Activated B cell treated with CpG ODN at 0.5 μM for 24 hours (primary cell): ENCODE results near the gene GRM7. TPM values are rescaled to one million over a fixed set of nuclear protein-coding genes. Genes with fewer than 3 reads are reported as not detected.

Experiments used
- ATAC-seq: fragments of 200-7000 bp; cut with Tn5 transposase; one replicate; pipeline ENCODE4 v1.10.0; 2021; ENCODE audit warnings: low read depth, mild to moderate bottlenecking, moderate library complexity
- CTCF ChIA-PET: fragments of 350-600 bp; sonication (Branson Sonifier 250); formaldehyde crosslinking; loops from one replicate; lab custom pipeline; 2021; ENCODE audit warnings: antibody characterized with exemption; lab: Charles Lee
- POLR2A ChIA-PET: fragments of 350-600 bp; sonication (Branson Sonifier 250); formaldehyde crosslinking; loops from one replicate; lab custom pipeline; 2021; ENCODE audit warnings: antibody characterized with exemption; lab: Charles Lee
- DNase-seq: peaks from one replicate; pipeline ENCODE4 v3.0.0; 2022
- H3K27ac Mint-ChIP-seq: one replicate; pipeline ENCODE4 v1.8.0; 2020; ENCODE audit warnings: mixed read lengths
- H3K27me3 Mint-ChIP-seq: one replicate; pipeline ENCODE4 v1.8.0; 2021; ENCODE audit warnings: mixed read lengths
- H3K36me3 Mint-ChIP-seq: one replicate; pipeline ENCODE4 v1.8.0; 2021; ENCODE audit warnings: low read depth, mixed read lengths
- H3K4me1 Mint-ChIP-seq: one replicate; pipeline ENCODE4 v1.8.0; 2021; ENCODE audit warnings: mixed read lengths
- H3K4me3 Mint-ChIP-seq: one replicate; pipeline ENCODE4 v1.8.0; 2020; ENCODE audit warnings: mild to moderate bottlenecking, mixed read lengths
- H3K9me3 Mint-ChIP-seq: one replicate; pipeline ENCODE4 v1.8.0; 2020; ENCODE audit warnings: mixed read lengths
- intact Hi-C: fragments of 100-400 bp; cut with micrococcal nuclease; formaldehyde crosslinking; loops from one replicate; pipeline ENCODE4 v1.15.1; 2024
- total RNA-seq: library from RNA; stranded (reverse); gene quantifications from 2 replicates; pipeline ENCODE4 v1.2.3, GENCODE V29; 2022
- TF ChIP-seq, protein P1 (sequence below): fragments of 200-600 bp; IDR thresholded peaks from one replicate; pipeline ENCODE4 v1.8.0; 2022; ENCODE audit warnings: antibody characterized with exemption, mild to moderate bottlenecking

Gene GRM7
- total RNA-seq, 1 donor from 2014 or later = not detected

DNA sequence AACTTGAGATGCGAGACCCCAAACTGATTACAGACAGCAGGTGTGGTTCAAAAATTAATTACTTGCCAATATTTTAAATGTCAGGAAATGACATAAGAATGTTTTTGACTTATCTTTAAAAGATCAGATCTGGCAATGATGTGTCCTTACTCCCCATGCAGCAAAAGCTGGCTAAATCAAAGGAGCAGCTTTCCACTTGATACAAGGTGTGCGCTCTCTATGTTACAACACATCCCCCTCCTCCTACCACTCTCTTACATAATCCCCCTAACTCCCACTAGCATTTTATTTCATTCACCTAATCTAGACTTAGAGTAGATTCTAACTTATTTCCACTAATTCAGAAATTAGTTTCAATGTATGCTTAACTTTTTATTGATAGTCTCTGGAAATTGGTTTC lies 609.0 kb downstream of the GRM7 start:
- DNase-seq (no peak), ATAC-seq (no peak)
- Mint-ChIP-seq H3K4me1 (no peaks in the 10 kb centered on the region), H3K27ac (no peak overlapping the region), H3K36me3 (no peaks in the 10 kb centered on the region), H3K4me3 (no peak overlapping the region), H3K9me3 (peaks cover 11% of the 10 kb centered on the region), H3K27me3 (no peaks in the 10 kb centered on the region)
- TF ChIP-seq, protein P1, sequence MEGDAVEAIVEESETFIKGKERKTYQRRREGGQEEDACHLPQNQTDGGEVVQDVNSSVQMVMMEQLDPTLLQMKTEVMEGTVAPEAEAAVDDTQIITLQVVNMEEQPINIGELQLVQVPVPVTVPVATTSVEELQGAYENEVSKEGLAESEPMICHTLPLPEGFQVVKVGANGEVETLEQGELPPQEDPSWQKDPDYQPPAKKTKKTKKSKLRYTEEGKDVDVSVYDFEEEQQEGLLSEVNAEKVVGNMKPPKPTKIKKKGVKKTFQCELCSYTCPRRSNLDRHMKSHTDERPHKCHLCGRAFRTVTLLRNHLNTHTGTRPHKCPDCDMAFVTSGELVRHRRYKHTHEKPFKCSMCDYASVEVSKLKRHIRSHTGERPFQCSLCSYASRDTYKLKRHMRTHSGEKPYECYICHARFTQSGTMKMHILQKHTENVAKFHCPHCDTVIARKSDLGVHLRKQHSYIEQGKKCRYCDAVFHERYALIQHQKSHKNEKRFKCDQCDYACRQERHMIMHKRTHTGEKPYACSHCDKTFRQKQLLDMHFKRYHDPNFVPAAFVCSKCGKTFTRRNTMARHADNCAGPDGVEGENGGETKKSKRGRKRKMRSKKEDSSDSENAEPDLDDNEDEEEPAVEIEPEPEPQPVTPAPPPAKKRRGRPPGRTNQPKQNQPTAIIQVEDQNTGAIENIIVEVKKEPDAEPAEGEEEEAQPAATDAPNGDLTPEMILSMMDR = no peak
- ChIA-PET CTCF (no interaction called here), POLR2A (no interaction called here)
- intact Hi-C loops = no loop called here

DNA sequence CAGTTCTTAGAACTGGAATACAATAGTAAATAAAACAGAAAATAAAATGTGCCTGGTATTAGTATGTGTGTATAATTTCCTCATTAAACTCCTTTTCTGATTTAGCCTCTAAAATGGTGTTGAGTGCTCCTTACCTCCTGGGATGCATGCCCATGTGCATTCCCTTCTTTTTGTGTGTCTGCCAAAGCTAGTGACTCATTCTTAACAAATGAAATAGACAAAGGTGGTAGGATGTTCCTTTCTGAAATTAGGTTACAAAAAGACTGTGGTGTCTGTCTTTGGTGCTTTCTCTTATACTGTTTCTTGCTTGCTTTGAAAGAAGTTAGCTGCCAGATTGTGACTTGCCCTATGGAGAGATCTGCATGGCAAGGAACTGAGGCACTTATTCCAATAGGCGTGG lies 623.7 kb downstream of the GRM7 start:
- TF ChIP-seq, protein P1 = no peak
- ChIA-PET CTCF (no interaction called here), POLR2A (no interaction called here)
- Mint-ChIP-seq H3K4me3 (no peak overlapping the region), H3K27ac (no peak overlapping the region), H3K9me3 (peaks cover 14% of the 10 kb centered on the region), H3K27me3 (no peaks in the 10 kb centered on the region), H3K36me3 (no peaks in the 10 kb centered on the region), H3K4me1 (no peaks in the 10 kb centered on the region)
- DNase-seq (no peak), ATAC-seq (no peak)
- intact Hi-C loops = no loop called here

DNA sequence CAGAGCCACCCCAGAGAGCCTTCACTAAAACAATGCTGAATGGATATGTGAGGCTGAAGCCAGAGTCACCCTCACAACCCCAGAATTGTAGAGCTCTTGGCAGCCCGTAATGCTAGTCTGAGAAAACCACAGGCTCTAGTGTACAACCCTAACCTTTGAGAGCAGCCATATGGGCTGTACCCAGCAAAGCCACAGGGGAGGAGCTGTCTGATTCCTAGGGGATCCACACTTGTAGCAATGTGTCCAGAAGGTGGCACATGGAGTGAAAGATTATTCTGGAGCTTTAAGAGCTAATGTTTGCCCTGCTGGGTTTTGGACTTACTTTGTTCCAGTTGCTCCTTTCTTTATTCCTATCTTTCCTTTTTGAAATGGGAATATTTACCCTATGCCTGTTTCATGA lies 626.8 kb downstream of the GRM7 start:
- POLR2A ChIA-PET = no interaction called here
- DNase-seq = no peak
- H3K4me3 Mint-ChIP-seq = no peak overlapping the region
- peaks cover 16% of the 10 kb centered on the region for H3K9me3 Mint-ChIP-seq
- H3K27ac Mint-ChIP-seq = no peak overlapping the region
- no peaks in the 10 kb centered on the region for H3K27me3 Mint-ChIP-seq
- CTCF ChIA-PET = no interaction called here
- TF ChIP-seq, protein P1 = no peak
- no peak for ATAC-seq
- intact Hi-C loops = no loop called here
- no peaks in the 10 kb centered on the region for H3K36me3 Mint-ChIP-seq
- no peaks in the 10 kb centered on the region for H3K4me1 Mint-ChIP-seq

DNA sequence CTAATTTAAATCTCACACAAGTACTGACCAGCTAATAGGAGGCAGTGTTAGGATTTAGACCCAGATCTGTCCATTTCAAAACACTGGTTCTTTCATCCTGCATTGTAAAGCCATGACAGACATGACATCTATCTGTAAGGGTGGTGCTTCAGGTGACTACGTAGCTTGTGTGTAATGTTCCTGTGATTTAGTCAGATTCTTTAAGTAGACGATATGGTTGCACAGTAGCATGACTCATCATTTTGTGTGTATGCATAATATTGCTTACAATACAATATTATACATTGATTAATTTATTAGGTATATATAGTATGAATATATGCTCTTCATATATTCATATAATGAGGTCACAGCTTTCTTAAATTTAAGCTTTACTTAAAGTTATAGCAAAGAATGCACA lies 628.5 kb downstream of the GRM7 start:
- H3K4me1 Mint-ChIP-seq = no peaks in the 10 kb centered on the region
- POLR2A ChIA-PET = no interaction called here

DNA sequence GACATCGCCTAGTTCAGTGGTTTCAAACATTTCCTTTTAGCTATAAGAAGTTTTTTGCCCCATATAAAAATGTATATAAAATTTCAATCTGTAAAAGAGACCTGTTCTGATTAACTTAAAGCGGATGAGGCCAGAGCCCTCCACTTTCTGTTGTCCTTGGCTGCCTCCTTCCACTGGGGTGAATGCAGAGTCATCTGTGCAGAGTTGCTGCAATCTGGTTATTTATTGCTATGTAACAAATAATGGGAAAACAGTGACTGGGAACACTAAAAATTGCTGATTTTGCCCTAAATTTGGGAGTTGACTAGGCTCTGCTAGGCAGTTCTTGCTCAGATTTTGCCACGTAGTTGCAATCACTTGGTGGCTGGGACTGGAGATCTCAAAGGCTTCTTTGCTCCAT lies 637.8 kb downstream of the GRM7 start:
- H3K9me3 Mint-ChIP-seq = peaks cover 12% of the 10 kb centered on the region
- H3K27me3 Mint-ChIP-seq = no peaks in the 10 kb centered on the region
- H3K4me3 Mint-ChIP-seq = no peak overlapping the region
- no peak for DNase-seq
- intact Hi-C loops = no loop called here
- ATAC-seq = no peak
- TF ChIP-seq, protein P1 = no peak
- no peak overlapping the region for H3K27ac Mint-ChIP-seq
- POLR2A ChIA-PET = no interaction called here
- no peaks in the 10 kb centered on the region for H3K36me3 Mint-ChIP-seq
- H3K4me1 Mint-ChIP-seq = no peaks in the 10 kb centered on the region
- CTCF ChIA-PET = no interaction called here

More for the DNA sequence above, 628.5 kb downstream of the GRM7 start:
- no peak overlapping the region for H3K27ac Mint-ChIP-seq
- TF ChIP-seq, protein P1 = no peak
- H3K4me3 Mint-ChIP-seq = no peak overlapping the region
- no peaks in the 10 kb centered on the region for H3K36me3 Mint-ChIP-seq
- DNase-seq = no peak
- CTCF ChIA-PET = no interaction called here
- no peaks in the 10 kb centered on the region for H3K27me3 Mint-ChIP-seq
- peaks cover 22% of the 10 kb centered on the region for H3K9me3 Mint-ChIP-seq
- intact Hi-C loops = no loop called here
- no peak for ATAC-seq
